ENCODE data around the gene EPS8L3. TPM values are rescaled to one million over a fixed set of nuclear protein-coding genes. Genes with fewer than 3 reads are reported as not detected.

EPS8L3 gene
- total and polyA plus RNA-seq, 4 donors, result 0.09 to 0.38 (median 0.15) TPM; not detected in 1

DNA sequence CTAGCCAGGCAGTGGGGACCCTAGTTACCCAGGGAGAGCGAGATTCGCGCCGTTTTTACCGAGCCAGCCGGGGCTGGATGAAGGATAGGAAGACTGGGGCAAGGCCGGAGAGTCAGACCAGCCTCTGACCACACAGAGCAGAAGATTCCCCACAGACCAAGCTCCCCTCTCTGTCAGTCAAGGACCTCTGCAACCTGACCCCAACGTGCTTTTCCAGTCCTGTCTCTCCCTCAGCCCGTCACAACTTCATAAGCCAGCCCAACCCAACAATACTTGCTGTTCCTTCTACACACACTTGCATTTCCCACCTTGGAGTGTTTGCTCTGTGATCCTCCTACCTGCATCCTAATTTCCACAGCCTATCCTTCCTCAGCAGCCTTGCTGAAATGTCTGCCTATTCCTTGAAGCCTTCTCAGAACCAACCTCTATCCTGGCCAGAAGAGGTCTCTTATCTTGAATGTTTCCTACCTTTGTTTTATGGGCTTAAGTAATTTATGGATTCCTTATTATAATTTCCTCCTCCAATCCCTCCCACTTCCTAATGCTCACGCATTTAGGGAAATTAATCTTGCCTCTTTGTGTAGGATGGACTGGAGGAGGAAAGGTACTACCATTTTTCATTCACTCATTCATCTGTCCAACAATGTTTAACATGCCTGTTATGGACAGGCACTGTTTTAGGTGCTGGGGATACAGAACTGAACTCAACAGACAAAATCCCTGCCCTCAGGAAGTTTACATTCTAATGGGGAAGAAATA is 22.9 kb downstream of the EPS8L3 start, which contains the start of gene GSTM3:
Gene GSTM3, minus strand, starts transcription at position 424 of the 759 bp plus-strand sequence. CDS start 751 bp downstream, outside the sequence.
- WGBS, result 5% methylated on average over 10 of the region's 10 CpGs
- H3K4me3 ChIP-seq (ENCODE audit: low read depth in 1 of 3, low read length in 3 of 3), result peak within 1 kb of the TSS; percentile 66 to 73 (median 71)
- H3K27me3 ChIP-seq (ENCODE audit: control insufficient read depth in 4 of 4, insufficient read depth in 4 of 4, low read length in 3 of 4), result no peaks in the 10 kb centered on the region
- no peak for TF ChIP-seq CTCF (IDR thresholded peaks at IDR 0.05; ENCODE audit: low read depth, low read length, missing input control)
- TF ChIP-seq TAF1 (conservative IDR thresholded peaks at IDR 0.05), result no peak
- TF ChIP-seq, protein P1, sequence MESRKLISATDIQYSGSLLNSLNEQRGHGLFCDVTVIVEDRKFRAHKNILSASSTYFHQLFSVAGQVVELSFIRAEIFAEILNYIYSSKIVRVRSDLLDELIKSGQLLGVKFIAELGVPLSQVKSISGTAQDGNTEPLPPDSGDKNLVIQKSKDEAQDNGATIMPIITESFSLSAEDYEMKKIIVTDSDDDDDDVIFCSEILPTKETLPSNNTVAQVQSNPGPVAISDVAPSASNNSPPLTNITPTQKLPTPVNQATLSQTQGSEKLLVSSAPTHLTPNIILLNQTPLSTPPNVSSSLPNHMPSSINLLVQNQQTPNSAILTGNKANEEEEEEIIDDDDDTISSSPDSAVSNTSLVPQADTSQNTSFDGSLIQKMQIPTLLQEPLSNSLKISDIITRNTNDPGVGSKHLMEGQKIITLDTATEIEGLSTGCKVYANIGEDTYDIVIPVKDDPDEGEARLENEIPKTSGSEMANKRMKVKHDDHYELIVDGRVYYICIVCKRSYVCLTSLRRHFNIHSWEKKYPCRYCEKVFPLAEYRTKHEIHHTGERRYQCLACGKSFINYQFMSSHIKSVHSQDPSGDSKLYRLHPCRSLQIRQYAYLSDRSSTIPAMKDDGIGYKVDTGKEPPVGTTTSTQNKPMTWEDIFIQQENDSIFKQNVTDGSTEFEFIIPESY (IDR thresholded peaks at IDR 0.05), result no peak
- no peak for TF ChIP-seq NR2F2 (IDR thresholded peaks at IDR 0.05)
- no peak for TF ChIP-seq FOXA2 (IDR thresholded peaks at IDR 0.05)
- TF ChIP-seq YY1 (IDR thresholded peaks at IDR 0.05), result no peak
- no peak for TF ChIP-seq ATF3 (IDR thresholded peaks at IDR 0.05)
- TF ChIP-seq GABPA (IDR thresholded peaks at IDR 0.05 in 1 of 2, conservative IDR thresholded peaks at IDR 0.05 in 1 of 2), result no peak
- TF ChIP-seq SP1 (IDR thresholded peaks at IDR 0.05), result no peak
- TF ChIP-seq EGR1 (IDR thresholded peaks at IDR 0.05; ENCODE audit: low read depth in 2 of 2), result no peak
- peaks cover 4 to 14% (median 7%) of the 10 kb centered on the region in 4 donors for H3K4me1 ChIP-seq (ENCODE audit: control insufficient read depth in 4 of 4, insufficient read depth in 4 of 4, low read length in 3 of 4)
- H3K36me3 ChIP-seq (ENCODE audit: control insufficient read depth in 4 of 4, insufficient read depth in 3 of 4, low read depth in 1 of 4, low read length in 3 of 4), result peaks cover 0 to 10% (median 1%) of the 10 kb centered on the region in 4 donors
- no peak within 1 kb of the TSS for H3K9ac ChIP-seq (ENCODE audit: low read depth in 1 of 2, low read length in 2 of 2)
- H3K27ac ChIP-seq (ENCODE audit: low read depth in 1 of 2, low read length in 2 of 2), result peak within 1 kb of the TSS; percentile 21 to 46
- DNase-seq (ENCODE audit: low spot score), result no peak
- H3K9me3 ChIP-seq (ENCODE audit: control insufficient read depth in 4 of 4, low read length in 3 of 4), result no peaks in the 10 kb centered on the region

- Histone ChIP-seq H3K27me3 (ENCODE audit: control insufficient read depth in 4 of 4, insufficient read depth in 4 of 4, low read length in 3 of 4) (no peaks in the 10 kb centered on the region), H3K36me3 (ENCODE audit: control insufficient read depth in 4 of 4, insufficient read depth in 3 of 4, low read depth in 1 of 4, low read length in 3 of 4) (peaks cover 0 to 10% (median 2%) of the 10 kb centered on the region in 4 donors), H3K9ac (ENCODE audit: low read depth in 1 of 2, low read length in 2 of 2) (no peak overlapping the region), H3K9me3 (ENCODE audit: control insufficient read depth in 4 of 4, low read length in 3 of 4) (no peaks in the 10 kb centered on the region), H3K4me1 (ENCODE audit: control insufficient read depth in 4 of 4, insufficient read depth in 4 of 4, low read length in 3 of 4) (peaks cover 4 to 14% (median 7%) of the 10 kb centered on the region in 4 donors), H3K4me3 (ENCODE audit: low read depth in 1 of 3, low read length in 3 of 3) (peak overlapping the region; percentile 66 to 73 (median 71)), H3K27ac (ENCODE audit: low read depth in 1 of 2, low read length in 2 of 2) (peak overlapping the region; percentile 21 to 46)
- peak; percentile 77 for TF ChIP-seq TAF1 (conservative IDR thresholded peaks at IDR 0.05)
- TF ChIP-seq GABPA (IDR thresholded peaks at IDR 0.05 in 1 of 2, conservative IDR thresholded peaks at IDR 0.05 in 1 of 2), result no peak
- no peak for TF ChIP-seq ATF3 (IDR thresholded peaks at IDR 0.05)
- no peak for TF ChIP-seq YY1 (IDR thresholded peaks at IDR 0.05)
- TF ChIP-seq NR2F2 (IDR thresholded peaks at IDR 0.05), result no peak
- TF ChIP-seq, protein P1 (IDR thresholded peaks at IDR 0.05), result no peak
- peak; percentile 33 for TF ChIP-seq SP1 (IDR thresholded peaks at IDR 0.05)
- no peak for TF ChIP-seq FOXA2 (IDR thresholded peaks at IDR 0.05)
- TF ChIP-seq HNF4G (IDR thresholded peaks at IDR 0.05), result no peak
- no peak for TF ChIP-seq CTCF (IDR thresholded peaks at IDR 0.05; ENCODE audit: low read depth, low read length, missing input control)
- TF ChIP-seq, protein P2, sequence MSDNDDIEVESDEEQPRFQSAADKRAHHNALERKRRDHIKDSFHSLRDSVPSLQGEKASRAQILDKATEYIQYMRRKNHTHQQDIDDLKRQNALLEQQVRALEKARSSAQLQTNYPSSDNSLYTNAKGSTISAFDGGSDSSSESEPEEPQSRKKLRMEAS (IDR thresholded peaks at IDR 0.05), result no peak
- no peak for TF ChIP-seq HNF4A (conservative IDR thresholded peaks at IDR 0.05)
- TF ChIP-seq JUND (IDR thresholded peaks at IDR 0.05), result no peak
- DNase-seq (ENCODE audit: low spot score), result peak; percentile 82
- whole genome bisulfite sequencing, result 2% methylated on average over 86 of the region's 86 CpGs
Measured at GRCh38 chr1:109739738-109740614, 23.7 kb downstream of the EPS8L3 start.

Measured in liver (tissue), 9 donors.